CD4-positive, alpha-beta T cell treated with Interleukin-12 subunit alpha and Interleukin-12 subunit beta, for 1 hour (primary cell): ENCODE data around the gene IL12B.
A peak's percentile ranks its signal among the peaks of the same experiment; 100 is the strongest.
"Not testable (repeated sequence)": the region's sequence is repeated elsewhere in the genome, so short reads cannot be mapped to it uniquely, and the experiment has no call there.

Experiments
- DNase-seq: peaks from one replicate; pipeline ENCODE4 v3.0.0-alpha.2; 2020

IL12B gene

GRCh38 chr5:159330131-159330800 is at the start of gene IL12B:
Gene IL12B, minus strand, starts transcription at chr5:159330487. Its CDS starts 3,705 bp downstream, at chr5:159326782.
- DNase-seq = no peak

- no peak for DNase-seq
Observed at GRCh38 chr5:159377653-159378052, 47.4 kb upstream of the IL12B start.

- not testable (repeated sequence) for DNase-seq
Observed at GRCh38 chr5:159367866-159368265, 37.6 kb upstream of the IL12B start.

- not testable (repeated sequence) for DNase-seq
Observed at GRCh38 chr5:159366776-159367175, 36.5 kb upstream of the IL12B start.

GRCh38 chr5:159362220-159362619 is 31.9 kb upstream of the IL12B start:
- DNase-seq = no peak

- DNase-seq = not testable (repeated sequence)
Observed at GRCh38 chr5:159359871-159360270, 29.6 kb upstream of the IL12B start.

- no peak for DNase-seq
Observed at GRCh38 chr5:159359408-159359807, 29.1 kb upstream of the IL12B start.

- DNase-seq = no peak
Observed at GRCh38 chr5:159353661-159354252, 23.5 kb upstream of the IL12B start.

- DNase-seq = not testable (repeated sequence)
Observed at GRCh38 chr5:159350644-159351043, 20.4 kb upstream of the IL12B start.

- not testable (repeated sequence) for DNase-seq
Observed at GRCh38 chr5:159350216-159350615, 19.9 kb upstream of the IL12B start.

- DNase-seq = no peak
Observed at GRCh38 chr5:159345861-159346260, 15.6 kb upstream of the IL12B start.

- DNase-seq = no peak
Observed at GRCh38 chr5:159345336-159345735, 15.0 kb upstream of the IL12B start.

- peak; percentile 17 for DNase-seq
Observed at GRCh38 chr5:159343295-159344094, 13.2 kb upstream of the IL12B start.

GRCh38 chr5:159342840-159343239 is 12.6 kb upstream of the IL12B start:
- DNase-seq = no peak

- DNase-seq = peak; percentile 80
Observed at GRCh38 chr5:159341906-159342310, 11.6 kb upstream of the IL12B start.

- no peak for DNase-seq
Observed at GRCh38 chr5:159341145-159341544, 10.9 kb upstream of the IL12B start.

- DNase-seq = peak; percentile 34
Observed at GRCh38 chr5:159340511-159340910, 10.2 kb upstream of the IL12B start.

- DNase-seq = no peak
Observed at GRCh38 chr5:159339460-159339859, 9.2 kb upstream of the IL12B start.

- DNase-seq = no peak
Observed at GRCh38 chr5:159338118-159338517, 7.8 kb upstream of the IL12B start.

- peak; percentile 66 for DNase-seq
Observed at GRCh38 chr5:159337016-159337955, 7.0 kb upstream of the IL12B start.

- no peak for DNase-seq
Observed at GRCh38 chr5:159336586-159336985, 6.3 kb upstream of the IL12B start.

GRCh38 chr5:159333545-159333925 is 3.2 kb upstream of the IL12B start:
- no peak for DNase-seq
